A549 (cell line): ENCODE results near the gene TCERG1L. TPM values are rescaled to one million over a fixed set of nuclear protein-coding genes. Genes with fewer than 3 reads are reported as not detected.

Experiments
- ATAC-seq, 2 experiments: fragments of 200-7000 bp in 1 of 2; fragments of >200 bp in 1 of 2; cut with Nextera tagmentation in 1 of 2; cut with Tn5 transposase in 1 of 2; 3 replicates each; pipeline versions ENCODE4 v1.8.0 to v1.9.1; 2018 to 2020; ENCODE audit warnings: mild to moderate bottlenecking in 1 of 2, moderate library complexity in 1 of 2
- CTCF ChIA-PET: fragments of 300-600 bp; sonication (Branson Sonifier 250); formaldehyde crosslinking; extraction: SDS; loops from one replicate; lab custom pipeline; 2021; ENCODE audit warnings: antibody characterized with exemption, inconsistent platforms; lab: Yijun Ruan, JAX
- POLR2A ChIA-PET: fragments of 350-600 bp; formaldehyde crosslinking; extraction: SDS; loops from one replicate; lab custom pipeline; 2021; ENCODE audit warnings: antibody characterized with exemption, inconsistent platforms; lab: Yijun Ruan, JAX
- DNase-seq, 2 experiments: peaks; one replicate each; pipeline versions ENCODE4 v3.0.0 to v3.0.0-alpha.2; 2011 to 2016; ENCODE audit warnings: low read depth in 1 of 2, low spot score in 1 of 2
- FAIRE-seq: peaks from 2 replicates; lab custom pipeline; 2011; peaks lifted over from hg19 to GRCh38; lab: Jason Lieb, UNC
- H3K27ac ChIP-seq, 2 experiments: fragments of >200 bp; sonication (Bioruptor Twin); formaldehyde crosslinking; 3 replicates each; pipeline ENCODE4 v1.5.1; 2016 to 2017
- H3K4me1 ChIP-seq: fragments of >200 bp; sonication (Bioruptor Twin); formaldehyde crosslinking; 3 replicates; pipeline ENCODE4 v1.6.1; 2016
- H3K4me2 ChIP-seq: fragments of >200 bp; sonication (Bioruptor Twin); formaldehyde crosslinking; 3 replicates; pipeline ENCODE4 v1.6.1; 2016
- H3K4me3 ChIP-seq: fragments of >200 bp; sonication (Bioruptor Twin); formaldehyde crosslinking; 3 replicates; pipeline ENCODE4 v1.5.1; 2016
- H3K9me3 ChIP-seq: fragments of >200 bp; sonication (Bioruptor Twin); formaldehyde crosslinking; 3 replicates; pipeline ENCODE4 v1.6.1; 2016
- BHLHE40 ChIP-seq: IDR thresholded peaks from 2 replicates; pipeline ENCODE4 v1.6.1; 2012; ENCODE audit warnings: low read depth, low read length, inconsistent platforms
- CBX8 ChIP-seq: fragments of 200-600 bp; sonication (generic); IDR thresholded peaks from 2 replicates; pipeline ENCODE4 v1.6.1; 2016
- CHD4 ChIP-seq: fragments of 200-600 bp; sonication (generic); IDR thresholded peaks from 2 replicates; pipeline ENCODE4 v1.6.1; 2016; ENCODE audit warnings: antibody characterized with exemption, mild to moderate bottlenecking, borderline replicate concordance
- EHF ChIP-seq: fragments of 250-450 bp; sonication (Bioruptor Pico); IDR thresholded peaks from 2 replicates; pipeline ENCODE4 v1.5.0; 2020; ENCODE audit warnings: mild to moderate bottlenecking
- FOSB ChIP-seq: fragments of 250-450 bp; sonication (Bioruptor Pico); IDR thresholded peaks from 2 replicates; pipeline ENCODE4 v1.5.0; 2020; ENCODE audit warnings: mild to moderate bottlenecking, moderate library complexity
- FOXS1 ChIP-seq: fragments of 250-450 bp; sonication (Bioruptor Pico); IDR thresholded peaks from 2 replicates; pipeline ENCODE4 v1.5.0; 2020; ENCODE audit warnings: mild to moderate bottlenecking, moderate library complexity
- HDAC2 ChIP-seq: fragments of 200-600 bp; sonication (generic); IDR thresholded peaks from 2 replicates; pipeline ENCODE4 v1.6.1; 2016
- HEYL ChIP-seq: fragments of 250-450 bp; sonication (Bioruptor Pico); IDR thresholded peaks from 2 replicates; pipeline ENCODE4 v1.8.0; 2021; ENCODE audit warnings: mild to moderate bottlenecking, moderate library complexity
- KDM1A ChIP-seq: fragments of 200-600 bp; sonication (generic); IDR thresholded peaks from 2 replicates; pipeline ENCODE4 v1.6.1; 2016; ENCODE audit warnings: low read depth, mild to moderate bottlenecking
- KDM5A ChIP-seq: fragments of 200-600 bp; sonication (generic); IDR thresholded peaks from 2 replicates; pipeline ENCODE4 v1.6.1; 2016; ENCODE audit warnings: antibody characterized with exemption, mild to moderate bottlenecking
- MYC ChIP-seq: IDR thresholded peaks from 2 replicates; pipeline ENCODE4 v1.6.1; 2012; ENCODE audit warnings: mild to moderate bottlenecking, inconsistent platforms, low read length, improper control_type of control experiment, borderline replicate concordance
- POLR2AphosphoS2 ChIP-seq: conservative IDR thresholded peaks from 2 replicates; pipeline ENCODE4 v1.6.1; 2012; ENCODE audit warnings: low read length, improper control_type of control experiment, inconsistent platforms
- RAD21 ChIP-seq, 2 experiments: fragments of >200 bp in 1 of 2; sonication (Bioruptor Twin) in 1 of 2; formaldehyde crosslinking in 1 of 2; IDR thresholded peaks in 1 of 2; conservative IDR thresholded peaks in 1 of 2; 2 replicates in 1 of 2; 3 replicates in 1 of 2; pipeline ENCODE4 v1.6.1; 2012 to 2018; ENCODE audit warnings: inconsistent platforms in 1 of 2
- RARB ChIP-seq: fragments of 250-450 bp; sonication (Bioruptor Pico); IDR thresholded peaks from 2 replicates; pipeline ENCODE4 v1.8.0; 2021; ENCODE audit warnings: mild to moderate bottlenecking, moderate library complexity
- SREBF2 ChIP-seq: fragments of 450-650 bp; IDR thresholded peaks from 2 replicates; pipeline ENCODE4 v1.6.1; 2014; ENCODE audit warnings: mild to moderate bottlenecking, moderate library complexity
- ZFP36 ChIP-seq: fragments of 450-650 bp; IDR thresholded peaks from 2 replicates; pipeline ENCODE4 v1.6.1; 2014; ENCODE audit warnings: borderline replicate concordance; ENCODE audit not compliant: partially characterized antibody
- WGBS: methylation state at CpG from one replicate; pipeline ENCODE4 v1.1.6; 2017; ENCODE audit errors: missing lambda C conversion rate; 5-methylcytosine and 5-hydroxymethylcytosine counted together
- polyA plus RNA-seq, 4 experiments: library from polyadenylated mRNA; depleted of rRNA in 3 of 4; stranded (reverse); fragments of >200 nt; fragmentation: RNase III in 1 of 4; extraction: RNeasy Plus Mini Kit Qiagen cat#74134 plus additional on column Dnase treatment in 1 of 4; gene quantifications; 2 replicates in 3 of 4; 3 replicates in 1 of 4; pipeline ENCODE4 v1.2.3, GENCODE V29; 2011 to 2017
- TF ChIP-seq, protein P1 (sequence below): fragments of 200-600 bp; sonication (generic); IDR thresholded peaks from 2 replicates; pipeline ENCODE4 v1.6.1; 2016; ENCODE audit warnings: antibody characterized with exemption, mild to moderate bottlenecking, moderate library complexity
- TF ChIP-seq, protein P2 (sequence below): fragments of 450-650 bp; IDR thresholded peaks from 2 replicates; pipeline ENCODE4 v1.6.1; 2014; ENCODE audit warnings: antibody characterized with exemption
- TF ChIP-seq, protein P3 (sequence below): fragments of >200 bp; sonication (Bioruptor Twin); formaldehyde crosslinking; IDR thresholded peaks from 3 replicates; pipeline ENCODE4 v1.5.1; 2016

Gene TCERG1L
- polyA plus RNA-seq, 2 of the 4 experiments (the other 2 are of a cell fraction), result not detected

DNA sequence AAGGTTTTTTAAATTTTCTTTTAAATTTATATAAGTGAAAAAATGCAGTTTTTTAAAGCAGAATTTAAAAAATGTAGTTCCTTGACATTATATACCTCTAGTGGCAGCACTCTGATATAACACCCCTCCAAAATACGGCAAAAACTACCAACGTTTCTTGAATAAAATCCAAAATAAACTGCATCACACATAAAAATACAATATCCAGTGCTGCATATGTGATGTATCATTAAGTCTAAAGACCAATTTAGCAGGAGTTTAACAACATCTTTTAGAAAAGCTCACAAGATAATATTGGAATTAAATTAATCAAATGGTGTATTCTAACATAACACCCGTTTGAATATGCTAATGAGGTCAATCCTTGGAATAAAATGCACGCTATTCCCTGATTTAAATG lies 1.4 kb downstream of the TCERG1L start:
- no peak for ATAC-seq
- FAIRE-seq, result no peak
- Histone ChIP-seq H3K4me2 (no peak overlapping the region), H3K9me3 (no peaks in the 10 kb centered on the region), H3K4me3 (no peak overlapping the region), H3K27ac (no peak overlapping the region), H3K4me1 (no peaks in the 10 kb centered on the region)
- ChIA-PET POLR2A (no interaction called here), CTCF (no interaction called here)
- no peak for TF ChIP-seq KDM1A
- no peak for TF ChIP-seq HEYL
- TF ChIP-seq ZFP36, result no peak
- WGBS, result 6% methylated on average over 4 of the region's 4 CpGs
- DNase-seq, result no peak

DNA sequence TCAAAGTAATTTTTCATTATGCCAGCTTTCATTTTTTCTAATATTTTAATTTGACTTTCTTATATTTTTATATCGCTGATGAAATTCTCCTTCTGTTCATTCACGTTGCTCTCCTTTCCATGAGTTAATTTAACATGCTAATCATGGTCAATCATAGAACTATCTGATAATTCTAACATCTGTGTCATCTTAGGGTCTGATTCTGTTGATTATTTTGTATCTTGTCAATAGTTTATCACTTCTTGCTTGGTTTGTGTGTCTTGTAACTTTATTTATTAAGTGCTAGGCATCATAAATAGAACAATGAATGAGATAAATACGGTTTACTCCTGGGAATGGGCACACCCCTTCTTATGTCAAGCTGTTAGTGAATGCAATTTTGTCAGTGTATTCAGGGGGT lies 11.0 kb downstream of the TCERG1L start:
- FAIRE-seq, result no peak
- Histone ChIP-seq H3K9me3 (peaks cover 13% of the 10 kb centered on the region), H3K27ac (no peak overlapping the region), H3K4me2 (no peak overlapping the region), H3K4me1 (no peaks in the 10 kb centered on the region), H3K4me3 (no peak overlapping the region)
- ATAC-seq, result no peak
- POLR2A ChIA-PET, result no interaction called here
- WGBS, result 2% methylated on average over 3 of the region's 3 CpGs
- CTCF ChIA-PET, result no interaction called here
- DNase-seq, result no peak
- TF ChIP-seq POLR2AphosphoS2, result no peak

DNA sequence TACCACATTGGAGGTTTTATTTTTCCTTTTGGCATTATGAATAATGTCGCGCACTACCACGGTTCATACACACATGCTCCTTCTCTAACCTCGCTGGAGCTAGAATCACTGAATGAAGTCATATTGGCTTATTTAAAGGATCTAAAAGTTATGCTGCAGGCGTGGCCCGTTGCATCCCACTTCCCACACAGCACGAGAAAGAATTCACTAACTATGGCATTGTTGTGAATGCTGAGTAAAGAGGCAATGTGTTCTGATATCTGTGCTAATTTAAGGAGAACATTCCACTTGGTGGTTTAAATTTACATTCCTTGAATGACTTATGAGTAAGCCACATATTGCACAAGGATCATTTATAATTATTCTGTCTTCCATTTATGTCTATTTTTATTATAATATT lies 20.7 kb downstream of the TCERG1L start:
- no peaks in the 10 kb centered on the region for H3K4me1 ChIP-seq
- no peaks in the 10 kb centered on the region for H3K9me3 ChIP-seq
- H3K27ac ChIP-seq, result no peak overlapping the region
- DNase-seq, result no peak
- no peak for FAIRE-seq
- ATAC-seq, result no peak
- no peak overlapping the region for H3K4me2 ChIP-seq
- 45% methylated on average over 7 of the region's 7 CpGs for WGBS
- ChIA-PET POLR2A (no interaction called here), CTCF (no interaction called here)
- TF ChIP-seq FOSB (CRISPR knock-in tag), result no peak
- no peak for TF ChIP-seq EHF (CRISPR knock-in tag)
- no peak for TF ChIP-seq RARB (CRISPR knock-in tag)
- no peak for TF ChIP-seq CBX8
- no peak for TF ChIP-seq MYC
- TF ChIP-seq BHLHE40, result no peak
- H3K4me3 ChIP-seq, result no peak overlapping the region

DNA sequence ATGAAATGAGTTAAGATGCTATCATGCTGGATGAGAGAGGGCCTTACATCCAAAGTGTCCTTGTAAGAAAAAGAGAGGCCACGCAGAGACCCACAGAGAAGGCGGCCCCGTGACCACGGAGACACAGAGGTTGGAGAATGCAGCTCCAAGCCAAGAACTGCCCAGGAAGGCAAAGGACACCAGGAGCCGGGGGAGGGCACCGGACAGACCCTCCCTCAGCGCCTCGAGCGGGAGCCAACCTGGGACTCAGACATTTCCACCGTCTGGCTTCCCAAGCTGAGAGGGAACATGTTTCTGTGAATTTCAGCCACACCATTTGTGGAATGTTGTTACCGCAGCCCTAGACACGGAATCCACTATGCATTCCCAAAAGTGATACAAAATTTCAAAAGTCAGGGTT lies 22.9 kb downstream of the TCERG1L start:
- DNase-seq (no peak), FAIRE-seq (no peak), ATAC-seq (no peak)
- Histone ChIP-seq H3K9me3 (no peaks in the 10 kb centered on the region), H3K27ac (no peak overlapping the region), H3K4me3 (no peak overlapping the region), H3K4me2 (no peak overlapping the region), H3K4me1 (no peaks in the 10 kb centered on the region)
- TF ChIP-seq CHD4 (no peak), HDAC2 (no peak), KDM5A (no peak), FOXS1 (CRISPR knock-in tag) (no peak), RARB (CRISPR knock-in tag) (no peak), SREBF2 (no peak), FOSB (CRISPR knock-in tag) (no peak), RAD21 (conservative IDR thresholded peaks at IDR 0.05 in 1 of 2, IDR thresholded peaks at IDR 0.05 in 1 of 2) (no peak)
- TF ChIP-seq, protein P1, sequence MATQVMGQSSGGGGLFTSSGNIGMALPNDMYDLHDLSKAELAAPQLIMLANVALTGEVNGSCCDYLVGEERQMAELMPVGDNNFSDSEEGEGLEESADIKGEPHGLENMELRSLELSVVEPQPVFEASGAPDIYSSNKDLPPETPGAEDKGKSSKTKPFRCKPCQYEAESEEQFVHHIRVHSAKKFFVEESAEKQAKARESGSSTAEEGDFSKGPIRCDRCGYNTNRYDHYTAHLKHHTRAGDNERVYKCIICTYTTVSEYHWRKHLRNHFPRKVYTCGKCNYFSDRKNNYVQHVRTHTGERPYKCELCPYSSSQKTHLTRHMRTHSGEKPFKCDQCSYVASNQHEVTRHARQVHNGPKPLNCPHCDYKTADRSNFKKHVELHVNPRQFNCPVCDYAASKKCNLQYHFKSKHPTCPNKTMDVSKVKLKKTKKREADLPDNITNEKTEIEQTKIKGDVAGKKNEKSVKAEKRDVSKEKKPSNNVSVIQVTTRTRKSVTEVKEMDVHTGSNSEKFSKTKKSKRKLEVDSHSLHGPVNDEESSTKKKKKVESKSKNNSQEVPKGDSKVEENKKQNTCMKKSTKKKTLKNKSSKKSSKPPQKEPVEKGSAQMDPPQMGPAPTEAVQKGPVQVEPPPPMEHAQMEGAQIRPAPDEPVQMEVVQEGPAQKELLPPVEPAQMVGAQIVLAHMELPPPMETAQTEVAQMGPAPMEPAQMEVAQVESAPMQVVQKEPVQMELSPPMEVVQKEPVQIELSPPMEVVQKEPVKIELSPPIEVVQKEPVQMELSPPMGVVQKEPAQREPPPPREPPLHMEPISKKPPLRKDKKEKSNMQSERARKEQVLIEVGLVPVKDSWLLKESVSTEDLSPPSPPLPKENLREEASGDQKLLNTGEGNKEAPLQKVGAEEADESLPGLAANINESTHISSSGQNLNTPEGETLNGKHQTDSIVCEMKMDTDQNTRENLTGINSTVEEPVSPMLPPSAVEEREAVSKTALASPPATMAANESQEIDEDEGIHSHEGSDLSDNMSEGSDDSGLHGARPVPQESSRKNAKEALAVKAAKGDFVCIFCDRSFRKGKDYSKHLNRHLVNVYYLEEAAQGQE, result no peak
- TF ChIP-seq, protein P2, sequence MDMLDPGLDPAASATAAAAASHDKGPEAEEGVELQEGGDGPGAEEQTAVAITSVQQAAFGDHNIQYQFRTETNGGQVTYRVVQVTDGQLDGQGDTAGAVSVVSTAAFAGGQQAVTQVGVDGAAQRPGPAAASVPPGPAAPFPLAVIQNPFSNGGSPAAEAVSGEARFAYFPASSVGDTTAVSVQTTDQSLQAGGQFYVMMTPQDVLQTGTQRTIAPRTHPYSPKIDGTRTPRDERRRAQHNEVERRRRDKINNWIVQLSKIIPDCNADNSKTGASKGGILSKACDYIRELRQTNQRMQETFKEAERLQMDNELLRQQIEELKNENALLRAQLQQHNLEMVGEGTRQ, result no peak
- TF ChIP-seq, protein P3, sequence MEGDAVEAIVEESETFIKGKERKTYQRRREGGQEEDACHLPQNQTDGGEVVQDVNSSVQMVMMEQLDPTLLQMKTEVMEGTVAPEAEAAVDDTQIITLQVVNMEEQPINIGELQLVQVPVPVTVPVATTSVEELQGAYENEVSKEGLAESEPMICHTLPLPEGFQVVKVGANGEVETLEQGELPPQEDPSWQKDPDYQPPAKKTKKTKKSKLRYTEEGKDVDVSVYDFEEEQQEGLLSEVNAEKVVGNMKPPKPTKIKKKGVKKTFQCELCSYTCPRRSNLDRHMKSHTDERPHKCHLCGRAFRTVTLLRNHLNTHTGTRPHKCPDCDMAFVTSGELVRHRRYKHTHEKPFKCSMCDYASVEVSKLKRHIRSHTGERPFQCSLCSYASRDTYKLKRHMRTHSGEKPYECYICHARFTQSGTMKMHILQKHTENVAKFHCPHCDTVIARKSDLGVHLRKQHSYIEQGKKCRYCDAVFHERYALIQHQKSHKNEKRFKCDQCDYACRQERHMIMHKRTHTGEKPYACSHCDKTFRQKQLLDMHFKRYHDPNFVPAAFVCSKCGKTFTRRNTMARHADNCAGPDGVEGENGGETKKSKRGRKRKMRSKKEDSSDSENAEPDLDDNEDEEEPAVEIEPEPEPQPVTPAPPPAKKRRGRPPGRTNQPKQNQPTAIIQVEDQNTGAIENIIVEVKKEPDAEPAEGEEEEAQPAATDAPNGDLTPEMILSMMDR, result no peak
- CTCF ChIA-PET, result interaction anchor here (0.6 kb wide), 1 partner anchor 999 kb away, joined by 3 read pairs; no protein-coding TSS in a partner anchor
- 27% methylated on average over 12 of the region's 12 CpGs for WGBS
- POLR2A ChIA-PET, result no interaction called here
